HG03175 (cell line): Measurements from ENCODE around the gene ZBTB39.
"Not testable (repeated sequence)": the region's sequence is repeated elsewhere in the genome, so short reads cannot be mapped to it uniquely, and the experiment has no call there.

Experiments
- ATAC-seq: cut with Tn5 transposase; IDR thresholded peaks from one replicate; pipeline ENCODE4 v1.9.1; 2021; ENCODE audit warnings: mild to moderate bottlenecking, moderate library complexity; ENCODE audit not compliant: unreplicated experiment

The ZBTB39 gene

DNA sequence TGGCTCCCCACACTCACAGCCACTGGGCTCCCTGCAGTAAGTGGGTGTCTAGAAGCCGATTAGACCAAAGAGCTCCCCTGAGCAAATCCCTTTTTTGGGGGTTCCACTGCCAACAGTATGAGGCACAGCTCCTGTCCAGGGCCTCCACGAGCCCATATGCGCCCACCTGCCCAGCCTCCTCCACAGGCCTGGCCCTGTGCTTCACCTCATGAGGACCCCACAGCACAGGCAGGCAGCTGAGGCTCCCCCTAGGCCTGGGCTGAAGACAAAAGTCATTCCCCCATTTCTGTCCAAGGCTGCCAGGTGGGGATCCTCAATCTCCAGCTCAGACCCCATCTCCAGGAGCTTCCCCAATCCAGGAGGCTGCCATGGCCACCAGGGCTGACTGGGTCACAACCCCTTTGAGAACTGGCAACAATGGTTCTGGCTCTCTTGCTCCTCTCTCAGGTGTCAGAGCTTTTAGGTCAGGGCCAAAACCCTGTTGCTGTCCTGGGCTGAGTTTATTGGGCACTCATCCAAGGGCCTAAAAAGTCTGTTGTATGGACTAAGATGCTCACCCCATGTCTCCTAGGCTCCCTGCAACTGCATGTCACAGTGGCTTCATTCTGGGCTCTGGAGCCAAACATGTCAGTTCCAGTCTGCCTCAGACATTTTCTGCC is 23.6 kb downstream of the ZBTB39 start:
- ATAC-seq: not testable (repeated sequence)

DNA sequence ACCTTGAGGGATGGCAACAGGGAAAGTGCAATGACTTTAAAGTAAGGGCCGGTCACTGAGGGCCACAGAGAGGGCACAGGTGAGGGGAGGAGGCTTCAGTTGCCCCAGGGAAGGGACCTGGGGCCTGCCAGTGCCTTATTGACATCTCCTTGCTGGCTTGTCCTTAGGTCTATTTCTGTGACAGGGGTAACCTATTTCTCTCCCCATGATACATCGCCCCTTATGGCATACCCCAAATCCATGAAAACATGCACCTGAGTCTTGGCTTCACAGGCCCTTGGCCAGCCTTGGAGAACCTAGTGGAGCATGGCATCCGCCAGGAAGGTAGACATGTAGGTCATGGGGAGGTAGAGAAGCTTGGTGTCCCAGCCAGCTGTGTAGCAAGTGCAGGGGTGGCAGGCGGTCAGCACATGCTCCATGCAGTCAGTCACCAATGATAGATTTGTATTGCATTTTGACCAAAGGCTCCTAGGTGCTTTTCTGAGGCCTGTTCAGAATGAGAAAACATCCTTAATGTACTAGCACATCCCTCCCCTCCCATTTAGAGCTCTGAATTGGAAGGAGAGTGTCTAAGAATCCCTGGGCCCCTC is 25.3 kb downstream of the ZBTB39 start:
- ATAC-seq: no peak

- ATAC-seq: no peak
Observed at GRCh38 chr12:56980268-56980667, 26.1 kb downstream of the ZBTB39 start.

GRCh38 chr12:56979628-56980027 is 26.7 kb downstream of the ZBTB39 start:
- ATAC-seq: no peak

DNA sequence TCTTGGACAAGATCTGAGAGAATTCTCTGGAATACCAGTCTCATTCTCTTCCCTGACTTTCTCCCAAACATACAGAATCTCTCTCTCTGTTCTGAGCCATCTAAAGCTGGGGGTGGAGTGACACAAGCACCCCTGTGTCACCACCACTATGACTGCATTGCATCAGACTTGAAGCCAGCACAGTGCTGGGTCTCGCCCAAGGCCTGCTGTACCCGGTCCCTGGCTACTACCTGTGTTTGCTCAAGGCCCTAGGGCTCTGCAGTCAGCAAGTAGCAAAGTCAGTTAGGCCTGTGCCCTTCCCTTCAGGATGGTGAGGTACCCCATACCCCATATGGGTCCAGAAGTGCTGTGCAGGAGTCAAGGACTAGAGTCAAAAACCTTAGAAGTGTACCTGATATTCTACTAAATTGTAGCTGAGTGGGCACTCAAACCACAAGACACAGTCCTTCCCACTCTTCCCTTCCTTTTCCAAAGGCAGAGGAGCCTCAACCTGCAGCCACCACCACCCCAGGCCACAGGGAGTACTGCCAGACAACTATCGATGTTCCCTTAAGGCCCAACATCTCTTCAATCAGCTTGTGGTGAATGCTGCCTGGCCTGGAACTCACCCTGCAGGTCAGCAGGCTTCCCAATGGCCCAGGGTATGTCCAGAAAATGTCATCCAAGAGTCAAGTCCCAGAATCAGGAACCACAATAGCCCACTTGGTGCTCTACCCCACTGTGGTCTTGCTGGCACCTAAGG is 27.8 kb downstream of the ZBTB39 start:
- ATAC-seq: no peak

DNA sequence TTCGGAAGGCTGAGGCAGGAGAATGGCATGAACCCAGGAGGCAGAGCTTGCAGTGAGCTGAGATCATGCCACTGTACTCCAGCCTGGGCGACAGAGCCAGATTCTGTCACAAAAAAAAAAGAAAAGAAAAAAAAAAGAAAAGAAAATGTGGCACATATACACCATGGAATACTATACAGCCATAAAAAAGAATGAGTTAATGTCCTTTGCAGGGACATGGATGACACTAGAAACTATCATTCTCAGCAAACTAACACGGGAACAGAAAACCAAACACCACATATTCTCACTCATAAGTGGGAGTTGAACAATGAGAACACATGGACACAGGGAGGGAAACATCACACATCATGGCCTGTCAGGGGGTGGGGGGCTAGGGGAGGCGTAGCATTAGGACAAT is 29.0 kb downstream of the ZBTB39 start:
- ATAC-seq: not testable (repeated sequence)

DNA sequence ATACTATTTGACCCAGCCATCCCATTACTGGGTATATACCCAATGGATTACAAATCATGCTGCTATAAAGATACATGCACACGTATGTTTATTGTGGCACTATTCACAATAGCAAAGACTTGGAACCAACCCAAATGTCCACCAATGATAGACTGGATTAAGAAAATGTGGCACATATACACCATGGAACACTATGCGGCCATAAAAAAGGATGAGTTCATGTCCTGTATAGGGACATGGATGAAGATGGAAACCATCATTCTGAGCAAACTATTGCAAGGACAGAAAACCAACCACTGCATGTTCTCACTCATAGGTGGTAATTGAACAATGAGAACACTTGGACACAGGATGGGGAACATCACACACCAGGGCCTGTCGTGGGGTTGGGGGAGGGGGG is 32.1 kb downstream of the ZBTB39 start:
- not testable (repeated sequence) for ATAC-seq

GRCh38 chr12:56968910-56969309 is 37.4 kb downstream of the ZBTB39 start:
- not testable (repeated sequence) for ATAC-seq

DNA sequence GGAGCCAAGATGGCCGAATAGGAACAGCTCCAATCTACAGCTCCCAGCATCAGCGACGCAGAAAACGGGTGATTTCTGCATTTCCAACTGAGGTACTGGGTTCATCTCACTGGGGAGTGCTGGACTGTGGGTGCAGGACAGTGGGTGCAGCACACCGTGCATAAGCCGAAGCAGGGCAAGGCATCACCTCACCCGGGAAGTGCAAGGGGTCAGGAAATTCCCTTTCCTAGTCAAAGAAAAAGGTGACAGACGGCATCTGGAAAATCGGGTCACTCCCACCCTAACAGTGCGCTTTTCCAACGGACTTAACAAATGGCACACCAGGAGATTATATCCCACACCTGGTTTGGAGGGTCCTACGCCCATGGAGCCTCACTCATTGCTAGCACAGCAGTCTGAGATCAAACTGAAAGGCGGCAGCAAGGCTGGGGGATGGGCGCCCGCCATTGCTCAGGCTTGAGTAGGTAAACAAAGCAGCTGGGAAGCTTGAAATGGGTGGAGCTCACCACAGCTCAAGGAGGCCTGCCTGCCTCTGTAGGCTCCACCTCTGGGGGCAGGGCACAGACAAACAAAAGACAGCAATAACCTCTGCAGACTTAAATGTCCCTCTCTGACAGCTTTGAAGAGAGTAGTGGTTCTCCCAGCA is 40.2 kb downstream of the ZBTB39 start:
- not testable (repeated sequence) for ATAC-seq

- not testable (repeated sequence) for ATAC-seq
Observed at GRCh38 chr12:56965124-56965523, 41.2 kb downstream of the ZBTB39 start.

- ATAC-seq: not testable (repeated sequence)
Observed at GRCh38 chr12:56963557-56963956, 42.8 kb downstream of the ZBTB39 start.

- not testable (repeated sequence) for ATAC-seq
Observed at GRCh38 chr12:56962247-56962646, 44.1 kb downstream of the ZBTB39 start.

DNA sequence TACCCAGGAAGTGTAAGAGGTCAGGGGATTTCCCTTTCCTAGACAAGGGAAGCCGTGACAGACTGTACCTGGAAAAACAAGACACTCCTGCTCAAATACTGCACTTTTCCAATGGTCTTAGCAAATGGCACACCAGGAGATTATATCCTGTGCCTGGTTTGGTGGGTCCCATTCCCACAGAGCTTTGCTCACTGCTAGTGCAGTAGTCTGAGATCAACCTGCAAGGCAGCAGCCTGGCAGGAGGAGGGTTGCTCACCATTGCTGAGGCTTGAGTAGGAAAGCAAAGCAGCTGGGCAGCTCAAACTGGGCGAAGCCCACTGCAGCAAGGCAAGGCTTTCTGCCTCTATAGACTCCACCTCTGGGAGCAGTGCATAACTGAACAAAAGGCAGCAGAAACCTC is 47.9 kb downstream of the ZBTB39 start:
- no peak for ATAC-seq

- ATAC-seq: no peak
Observed at GRCh38 chr12:56957229-56958052, 48.9 kb downstream of the ZBTB39 start, which contains the start of gene RDH16. RDH16 (minus strand) TSS chr12:56957608; CDS start chr12:56957462, 146 bp downstream.

- ATAC-seq: no peak
Observed at GRCh38 chr12:56955631-56956256, 50.6 kb downstream of the ZBTB39 start.

GRCh38 chr12:56954958-56955355 is 51.4 kb downstream of the ZBTB39 start:
- ATAC-seq: no peak

DNA sequence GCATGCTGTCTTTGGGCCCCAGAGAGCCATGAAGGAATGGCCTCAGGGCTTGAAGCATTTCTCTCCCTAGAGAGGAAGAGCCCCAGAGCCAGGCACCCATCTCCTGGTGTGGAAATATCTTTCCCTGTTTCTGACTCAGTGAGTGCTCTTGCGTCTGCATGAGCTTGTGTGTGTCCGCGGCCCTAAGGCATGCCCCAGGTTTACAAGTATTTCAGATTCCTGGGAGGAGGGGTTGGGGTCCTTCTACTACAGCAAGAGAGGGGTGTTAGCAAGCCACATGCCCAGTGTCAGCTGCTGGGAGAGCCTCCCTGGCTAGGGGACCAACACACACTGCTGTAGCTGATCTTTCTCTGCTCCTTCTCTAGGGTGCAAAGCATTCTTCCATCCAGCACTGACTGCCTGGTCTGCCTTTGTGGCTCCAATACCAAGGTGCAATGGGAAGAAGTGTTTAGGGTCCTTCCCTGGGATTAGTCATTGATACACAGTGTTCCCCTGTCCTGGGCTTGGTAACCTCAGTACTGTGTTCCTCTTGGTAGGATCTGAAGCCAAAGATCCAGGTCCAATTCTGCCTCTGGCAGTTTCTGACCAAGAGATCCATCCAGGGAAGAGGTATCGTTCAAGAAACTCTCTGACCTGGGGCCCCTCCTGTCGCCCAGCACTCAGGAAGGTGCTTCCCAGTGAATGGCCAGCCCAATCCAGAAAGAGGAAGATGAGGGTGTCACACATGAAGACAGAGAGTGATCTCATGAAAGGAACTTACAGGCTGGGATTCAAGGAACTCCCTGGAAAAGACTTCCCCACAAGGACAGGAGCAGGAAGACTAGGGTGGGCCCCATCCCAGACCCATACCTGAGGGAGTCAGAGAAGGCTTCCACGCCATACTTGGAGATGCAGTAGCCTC is 52.0 kb downstream of the ZBTB39 start:
- no peak for ATAC-seq

GRCh38 chr12:56953314-56953713 is 53.0 kb downstream of the ZBTB39 start:
- no peak for ATAC-seq
